AG09309 (cell line): ENCODE results near the gene ZGRF1.
"Not testable (repeated sequence)": the region's sequence is repeated elsewhere in the genome, so short reads cannot be mapped to it uniquely, and the experiment has no call there.

ENCODE experiments used
- DNase-seq: peaks from one replicate; pipeline ENCODE4 v3.0.0-alpha.2; 2010; ENCODE audit warnings: low read depth
- H3K4me3 ChIP-seq: 2 replicates; pipeline ENCODE4 v1.5.1; 2011; ENCODE audit warnings: mild to moderate bottlenecking, low read depth, low read length, moderate library complexity; ENCODE audit not compliant: control insufficient read depth
- CTCF ChIP-seq: IDR thresholded peaks from 2 replicates; pipeline ENCODE4 v1.5.1; 2011; ENCODE audit warnings: mild to moderate bottlenecking, low read depth, low read length, inconsistent platforms; ENCODE audit not compliant: insufficient read depth, control insufficient read depth; ENCODE audit errors: missing control alignments

Gene ZGRF1

GRCh38 chr4:112557676-112558411 is 78.9 kb downstream of the ZGRF1 start:
- no peak for TF ChIP-seq CTCF
- no peak for DNase-seq
- H3K4me3 ChIP-seq, result no peak overlapping the region

GRCh38 chr4:112554271-112554670 is 82.4 kb downstream of the ZGRF1 start:
- DNase-seq, H3K4me3 ChIP-seq: not testable (repeated sequence)

DNA sequence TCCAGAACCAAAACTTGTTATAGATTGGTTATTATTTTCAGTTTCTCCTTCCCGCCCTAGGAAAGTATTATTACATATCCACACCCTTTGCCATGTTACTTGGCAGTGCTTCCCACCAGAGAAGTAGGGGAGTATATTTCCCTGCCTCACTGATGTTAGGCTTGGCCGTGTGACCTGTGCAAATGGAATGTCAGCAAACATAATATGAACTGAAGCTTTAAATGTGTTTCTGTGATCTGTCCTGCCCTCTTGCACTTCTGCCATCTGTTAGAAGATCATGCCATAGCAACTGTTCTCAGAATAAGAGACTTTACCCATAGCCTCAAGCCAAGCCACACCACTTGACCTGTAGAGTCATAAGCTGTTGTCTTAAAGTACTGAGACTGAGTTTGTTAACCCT is 84.0 kb downstream of the ZGRF1 start:
- peak; percentile 20 for DNase-seq

DNA sequence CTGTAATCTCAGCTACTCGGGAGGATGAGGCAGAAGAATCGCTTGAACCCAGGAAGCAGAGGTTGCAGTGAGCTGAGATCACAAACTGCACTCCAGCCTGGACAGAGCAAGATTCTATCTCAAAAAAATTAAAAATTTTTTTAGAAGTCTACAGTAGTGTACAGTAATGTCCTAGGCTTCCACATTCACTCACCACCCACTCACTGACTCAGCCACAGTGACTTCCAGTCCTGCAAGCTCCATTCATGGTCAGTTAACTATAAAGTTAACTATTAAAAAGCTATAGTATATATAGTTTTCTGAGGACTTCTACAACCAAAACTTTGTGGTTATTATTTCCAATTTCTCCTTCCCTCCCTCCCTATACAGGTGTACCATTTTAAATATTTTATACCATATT is 86.0 kb downstream of the ZGRF1 start:
- H3K4me3 ChIP-seq, result no peak overlapping the region
- DNase-seq, result no peak
- no peak for TF ChIP-seq CTCF

More for the DNA sequence above, 84.0 kb downstream of the ZGRF1 start:
- H3K4me3 ChIP-seq, result no peak overlapping the region
- no peak for TF ChIP-seq CTCF

GRCh38 chr4:112546476-112546875 is 90.2 kb downstream of the ZGRF1 start:
- DNase-seq, result no peak
- no peak overlapping the region for H3K4me3 ChIP-seq
- TF ChIP-seq CTCF, result no peak

DNA sequence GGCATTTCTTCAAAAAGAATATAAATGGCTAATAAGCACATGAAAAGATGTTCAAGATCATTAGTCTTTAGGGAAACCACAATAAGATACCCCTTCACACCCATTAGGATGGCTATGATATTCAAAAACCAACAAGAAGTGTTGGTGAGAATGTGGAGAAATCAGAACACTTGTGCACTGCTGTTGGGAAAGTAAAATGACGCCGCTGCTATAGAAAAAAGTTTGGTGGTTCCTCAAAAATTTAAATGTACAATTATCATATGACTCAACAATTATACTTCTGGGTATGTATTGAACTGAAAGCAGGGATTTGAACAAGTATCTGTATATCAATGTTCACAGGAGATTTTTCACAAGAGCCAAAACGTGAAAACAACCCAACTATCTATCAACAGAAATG is 91.4 kb downstream of the ZGRF1 start:
- no peak for TF ChIP-seq CTCF
- H3K4me3 ChIP-seq, result no peak overlapping the region
- no peak for DNase-seq

GRCh38 chr4:112540695-112541094 is 96.0 kb downstream of the ZGRF1 start:
- DNase-seq, result no peak
- no peak for TF ChIP-seq CTCF
- no peak overlapping the region for H3K4me3 ChIP-seq
